Psoas muscle (tissue), 8 donors: Measurements from ENCODE around the gene UBTF. TPM values are rescaled to one million over a fixed set of nuclear protein-coding genes. Genes with fewer than 3 reads are reported as not detected.
A peak's percentile ranks its signal among the peaks of the same experiment; 100 is the strongest.

ENCODE experiments used
- ATAC-seq, 4 donors: fragments of 200-7000 bp; cut with Tn5 transposase; one replicate each; pipeline ENCODE4 v1.9.1; 2020; ENCODE audit warnings: moderate library complexity in 3 of 4, mild to moderate bottlenecking in 2 of 4
- DNase-seq, 2 donors: peaks; one replicate each; pipeline ENCODE4 v3.0.0-alpha.2; 2020
- H3K27ac ChIP-seq: fragments of 200-600 bp; one replicate; pipeline ENCODE4 v1.8.0; 2022
- H3K27me3 ChIP-seq, 3 donors: fragments of 200-600 bp in 1 of 3; one replicate each; pipeline versions ENCODE4 v1.6.1 to v1.8.0; 2013 to 2022; ENCODE audit warnings: low read length in 2 of 3, mild to moderate bottlenecking in 2 of 3, moderate library complexity in 1 of 3; ENCODE audit not compliant: insufficient read depth in 3 of 3
- H3K36me3 ChIP-seq, 2 donors: fragments of 200-600 bp in 1 of 2; one replicate each; pipeline versions ENCODE4 v1.6.1 to v1.8.0; 2013 to 2022; ENCODE audit warnings: low read depth in 1 of 2, mild to moderate bottlenecking in 1 of 2, moderate library complexity in 1 of 2; ENCODE audit not compliant: insufficient read depth in 1 of 2
- H3K4me1 ChIP-seq: fragments of 200-600 bp; one replicate; pipeline ENCODE4 v1.8.0; 2022
- H3K4me3 ChIP-seq: fragments of 200-600 bp; one replicate; pipeline ENCODE4 v1.8.0; 2022; ENCODE audit warnings: mild to moderate bottlenecking
- H3K9me3 ChIP-seq: fragments of 200-600 bp; one replicate; pipeline ENCODE4 v1.8.0; 2022
- CTCF ChIP-seq: fragments of 200-600 bp; IDR thresholded peaks from one replicate; pipeline ENCODE4 v1.8.0; 2022; ENCODE audit warnings: antibody characterized with exemption
- WGBS, 3 donors: extraction: QIAGEN DNeasy Blood & Tissue Kit; methylation state at CpG; one replicate each; pipeline versions ENCODE4 v1.1.6 to v1.1.7; 2013; 5-methylcytosine and 5-hydroxymethylcytosine counted together
- intact Hi-C, 2 donors: fragments of 100-400 bp; cut with DNase I; formaldehyde crosslinking; loops; one replicate each; pipeline versions ENCODE4 v1.11.0 to v1.14.2; 2022
- polyA plus RNA-seq, 3 donors: library from polyadenylated mRNA; stranded (reverse); fragments of 200-250 nt; gene quantifications; one replicate each; pipeline ENCODE4 v1.2.3, GENCODE V29; 2013
- total RNA-seq, 4 donors: library from RNA; stranded (reverse); fragmentation: NEBNext Ultra II Directional in 2 of 4; extraction: Animal tissue kit (Norgen Biotek cat#: 25700) in 2 of 4; gene quantifications; one replicate each; pipeline versions ENCODE4 v1.2.1 to v1.2.4, GENCODE V29; 2021 to 2023
- donor health status: healthy with polysubstance abuse.
- donor health status: DM: no; HTN: no; CAD: no; lungs with moderate emphysema.
- donor health status: Bipolar disorder and iron deficiency.
- donor health status: healthy.
- donor health status: DM: yes; HTN: yes; CAD: no.
- donor health status: DM: no; HTN: no; CAD: no.
- donor health status: DM: no; HTN: no; CAD: no.
- donor health status: DM: yes; HTN: yes; CAD: no.

The UBTF gene
- total and polyA plus RNA-seq, 7 donors, result 36.0 to 67.5 (median 47.6) TPM

GRCh38 chr17:44187131-44187899, 32.2 kb downstream of the UBTF start:
- H3K36me3 ChIP-seq, result peaks cover 0 to 34% of the 10 kb centered on the region in 2 donors
- no peaks in the 10 kb centered on the region for H3K27me3 ChIP-seq
- no peak for DNase-seq
- intact Hi-C loops, result no loop called here
- 2 to 3% (median 3%) methylated on average over 31 to 32 of the region's 32 CpGs for WGBS, 3 donors
- no peak for TF ChIP-seq CTCF
- peak; percentile 60 to 72 (median 66) for ATAC-seq
- H3K27ac ChIP-seq, result peak overlapping the region; percentile 93
- H3K9me3 ChIP-seq, result no peaks in the 10 kb centered on the region
- H3K4me1 ChIP-seq, result peaks cover 28% of the 10 kb centered on the region
- peak overlapping the region; percentile 99 for H3K4me3 ChIP-seq

- H3K4me3 ChIP-seq, result peak within 1 kb of the TSS; percentile 99
- peaks cover 28% of the 10 kb centered on the region for H3K4me1 ChIP-seq
- no peaks in the 10 kb centered on the region for H3K9me3 ChIP-seq
- peak within 1 kb of the TSS; percentile 93 for H3K27ac ChIP-seq
- DNase-seq (peak; percentile 98 to 99), ATAC-seq (peak; percentile 92 to 95 (median 94))
- WGBS, 3 donors, result 0% methylated on average over 47 to 50 of the region's 50 CpGs
- TF ChIP-seq CTCF, result no peak
- intact Hi-C loops, result no loop called here
- H3K27me3 ChIP-seq, result no peaks in the 10 kb centered on the region
- peaks cover 3 to 40% of the 10 kb centered on the region in 2 donors for H3K36me3 ChIP-seq
Observed at GRCh38 chr17:44186307-44187130, 33.0 kb downstream of the UBTF start, which contains the start of gene TMUB2. TSS of gene TMUB2 (plus strand) at chr17:44186972. CDS start at chr17:44187709, 737 bp downstream.

- TF ChIP-seq CTCF, result no peak
- Histone ChIP-seq H3K27me3 (no peaks in the 10 kb centered on the region), H3K9me3 (no peaks in the 10 kb centered on the region), H3K4me1 (peaks cover 28% of the 10 kb centered on the region), H3K36me3 (peaks cover 3 to 19% of the 10 kb centered on the region in 2 donors), H3K27ac (peak overlapping the region; percentile 93), H3K4me3 (no peak overlapping the region)
- DNase-seq (no peak), ATAC-seq (no peak)
- intact Hi-C loops, result no loop called here
- 76 to 84% (median 81%) methylated on average over 8 of the region's 8 CpGs for WGBS, 3 donors
Observed at GRCh38 chr17:44184212-44184810, 35.2 kb downstream of the UBTF start.

- Histone ChIP-seq H3K4me1 (peaks cover 25% of the 10 kb centered on the region), H3K27me3 (no peaks in the 10 kb centered on the region), H3K27ac (peak overlapping the region; percentile 93), H3K9me3 (no peaks in the 10 kb centered on the region), H3K4me3 (no peak overlapping the region), H3K36me3 (peaks cover 3 to 26% of the 10 kb centered on the region in 2 donors)
- no peak for DNase-seq
- WGBS, 3 donors, result 67 to 87% (median 81%) methylated on average over 2 of the region's 2 CpGs
- intact Hi-C loops, result no loop called here
- ATAC-seq, result no peak
- no peak for TF ChIP-seq CTCF
Observed at GRCh38 chr17:44183024-44183423, 36.5 kb downstream of the UBTF start.
